ENCODE measurements around the gene BCAS4. TPM values are rescaled to one million over a fixed set of nuclear protein-coding genes. Genes with fewer than 3 reads are reported as not detected.

The BCAS4 gene
- total RNA-seq, 2 donors from 2014 or later = 2.9 to 11.4 TPM

Small RNA genes within 50 kb of the gene (small RNA-seq; reads per million reads assigned to genes)
- 0 reads per million in 2 donors for gene TMSB4XP6

Other genes with a start within 250 kb of the BCAS4 start
- gene RIPOR3, start 103.5 kb upstream of the BCAS4 start, total RNA-seq = 10 to 100 TPM in 1 of 2 donors, under 1 TPM in 1; 0.55 to 11.3 TPM
- gene PARD6B, start 63.5 kb upstream of the BCAS4 start, total RNA-seq = 10 to 100 TPM in 1 of 2 donors, 1 to 10 TPM in 1; 8.3 to 14.4 TPM
- 10 to 100 TPM; 46.8 to 84.7 TPM for gene ADNP, start 136.4 kb downstream of the BCAS4 start, total RNA-seq
- 10 to 100 TPM; 31.6 to 61.6 TPM for gene DPM1, start 163.5 kb downstream of the BCAS4 start, total RNA-seq
- 1 to 10 TPM; 6.6 to 7.9 TPM for gene MOCS3, start 163.8 kb downstream of the BCAS4 start, total RNA-seq
- 10 to 100 TPM in 1 of 2 donors, 1 to 10 TPM in 1; 6.8 to 57.9 TPM for gene KCNG1, start 228.0 kb downstream of the BCAS4 start, total RNA-seq

Data from prostate gland (tissue), 2 donors.